ENCODE results near the gene PSME3. TPM values are rescaled to one million over a fixed set of nuclear protein-coding genes. Genes with fewer than 3 reads are reported as not detected.

The PSME3 gene
- total and polyA plus RNA-seq, 2 of the 13 experiments (the other 11 are each of a cell fraction or from before 2014, with no cell fraction given) = 66.3 to 135 TPM

- TF ChIP-seq ZNF556 (CRISPR knock-in tag; IDR thresholded peaks at IDR 0.05; ENCODE audit: borderline replicate concordance) = 0 out of 2 replicates have a peak, but pooled peaks have one; percentile 17
- no peak for TF ChIP-seq MYNN (CRISPR knock-in tag; IDR thresholded peaks at IDR 0.05; ENCODE audit: low read depth)
- TF ChIP-seq ZNF773 (CRISPR knock-in tag; IDR thresholded peaks at IDR 0.05; ENCODE audit: borderline replicate concordance) = no peak; the same call in 1 of the 2 replicates
- TF ChIP-seq ZNF274 (CRISPR knock-in tag; IDR thresholded peaks at IDR 0.05) = 0 out of 2 replicates have a peak, but pooled peaks have one; percentile 42
- TF ChIP-seq ZNF160 (CRISPR knock-in tag; IDR thresholded peaks at IDR 0.05) = no peak
- peak; percentile 65; the same call in 1 of the 2 replicates for TF ChIP-seq GFI1 (CRISPR knock-in tag; IDR thresholded peaks at IDR 0.05; ENCODE audit: borderline replicate concordance)
- no peak for TF ChIP-seq TCF12 (IDR thresholded peaks at IDR 0.05)
- peak; percentile 68; the same call in 1 of the 2 replicates for TF ChIP-seq TCF12 (CRISPR knock-in tag; IDR thresholded peaks at IDR 0.05)
- TF ChIP-seq ZBTB7B (CRISPR knock-in tag; IDR thresholded peaks at IDR 0.05) = peak; percentile 92
- peak; percentile 79 for TF ChIP-seq ZBTB37 (CRISPR knock-in tag; IDR thresholded peaks at IDR 0.05)
- TF ChIP-seq PRPF4 (IDR thresholded peaks at IDR 0.05; ENCODE audit: low read depth, low read length, poor library complexity, severe bottlenecking) = no peak
- no peak for TF ChIP-seq CERS6 (CRISPR knock-in tag; IDR thresholded peaks at IDR 0.05)
- no peak for TF ChIP-seq ZNF781 (CRISPR knock-in tag; IDR thresholded peaks at IDR 0.05; ENCODE audit: borderline replicate concordance, not compliant biosample characterization)
- peak; percentile 70 for TF ChIP-seq ARNTL (CRISPR knock-in tag; IDR thresholded peaks at IDR 0.05)
- TF ChIP-seq ZNF546 (CRISPR knock-in tag; conservative IDR thresholded peaks at IDR 0.05) = no peak
- peak; percentile 87 for TF ChIP-seq SALL1 (CRISPR knock-in tag; IDR thresholded peaks at IDR 0.05)
- TF ChIP-seq NFKBIZ (CRISPR knock-in tag; IDR thresholded peaks at IDR 0.05) = peak; percentile 15; the same call in 1 of the 2 replicates
- TF ChIP-seq RBAK (CRISPR knock-in tag; IDR thresholded peaks at IDR 0.05) = peak; percentile 32; the same call in 1 of the 2 replicates
- TF ChIP-seq NONO (IDR thresholded peaks at IDR 0.05) = no peak
- peak; percentile 56 for TF ChIP-seq NONO (CRISPR knock-in tag; conservative IDR thresholded peaks at IDR 0.05)
- TF ChIP-seq HDAC2 (CRISPR knock-in tag; IDR thresholded peaks at IDR 0.05) = peak; percentile 61; the same call in 1 of the 2 replicates
- TF ChIP-seq ESRRA (CRISPR knock-in tag; IDR thresholded peaks at IDR 0.05; ENCODE audit: low read depth) = peak; percentile 91
- TF ChIP-seq SYNCRIP (IDR thresholded peaks at IDR 0.05; ENCODE audit: insufficient read depth, low read depth, low read length) = no peak
- TF ChIP-seq ZBED4 (CRISPR knock-in tag; IDR thresholded peaks at IDR 0.05; ENCODE audit: borderline replicate concordance) = peak; percentile 97
These were observed 21.0 kb downstream of the PSME3 start (continued) for GRCh38 chr17:42853968-42854790.

Data from HepG2 (cell line).